Caco-2 (cell line): Measurements from ENCODE around the gene NPW. TPM values are rescaled to one million over a fixed set of nuclear protein-coding genes. Genes with fewer than 3 reads are reported as not detected.

Source experiments
- BruUV-seq: library from RNA; stranded (reverse); fragments of 400-500 nt; replicated peaks from 2 replicates; lab custom pipeline; 2021; lab: Mats Ljungman, UMichigan
- CTCF ChIA-PET: fragments of 300-600 bp; sonication (Branson Sonifier 250); formaldehyde crosslinking; loops from one replicate; lab custom pipeline; 2022; ENCODE audit warnings: antibody characterized with exemption; lab: Charles Lee
- POLR2A ChIA-PET: fragments of 300-600 bp; sonication (Branson Sonifier 250); formaldehyde crosslinking; loops from one replicate; lab custom pipeline; 2022; ENCODE audit warnings: antibody characterized with exemption; lab: Charles Lee
- DNase-seq, 2 experiments: peaks; one replicate each; pipeline versions ENCODE4 v3.0.0 to v3.0.0-alpha.2; 2020 to 2022
- H3K27me3 ChIP-seq: replicated peaks from 2 replicates; pipeline ENCODE4 v1.6.0; 2011; ENCODE audit warnings: low read length; ENCODE audit not compliant: control insufficient read depth, insufficient read depth
- H3K36me3 ChIP-seq: 2 replicates; pipeline ENCODE4 v1.5.1; 2011; ENCODE audit warnings: low read length; ENCODE audit not compliant: control insufficient read depth, insufficient read depth
- H3K4me1 ChIP-seq: fragments of 250-450 bp; sonication (Bioruptor Pico); 2 replicates; pipeline ENCODE4 v1.5.1; 2020; ENCODE audit warnings: mild to moderate bottlenecking
- H3K4me3 ChIP-seq: 2 replicates; pipeline ENCODE4 v1.5.1; 2011; ENCODE audit warnings: low read depth, mild to moderate bottlenecking, control low read depth, low read length
- H3K9me3 ChIP-seq: fragments of 250-450 bp; sonication (Bioruptor Pico); 2 replicates; pipeline ENCODE4 v1.5.1; 2020; ENCODE audit warnings: mild to moderate bottlenecking, moderate library complexity
- H3K27ac Mint-ChIP-seq: one replicate; pipeline ENCODE4 v1.8.0; 2022; ENCODE audit warnings: mixed read lengths; ENCODE audit not compliant: unreplicated experiment
- H3K27me3 Mint-ChIP-seq: one replicate; pipeline ENCODE4 v1.8.0; 2022; ENCODE audit warnings: mixed read lengths; ENCODE audit not compliant: insufficient read depth, unreplicated experiment
- H3K36me3 Mint-ChIP-seq: one replicate; pipeline ENCODE4 v1.8.0; 2022; ENCODE audit warnings: mild to moderate bottlenecking, mixed read lengths; ENCODE audit not compliant: insufficient read depth, unreplicated experiment
- H3K4me1 Mint-ChIP-seq: one replicate; pipeline ENCODE4 v1.8.0; 2022; ENCODE audit warnings: low read depth, mixed read lengths; ENCODE audit not compliant: unreplicated experiment
- H3K4me3 Mint-ChIP-seq: one replicate; pipeline ENCODE4 v1.8.0; 2022; ENCODE audit warnings: mild to moderate bottlenecking, moderate library complexity, mixed read lengths; ENCODE audit not compliant: unreplicated experiment
- H3K9me3 Mint-ChIP-seq: one replicate; pipeline ENCODE4 v1.8.0; 2022; ENCODE audit warnings: mixed read lengths; ENCODE audit not compliant: unreplicated experiment
- CTCF ChIP-seq, 2 experiments: fragments of 200-600 bp in 1 of 2; IDR thresholded peaks; 1 replicate in 1 of 2; 2 replicates in 1 of 2; pipeline versions ENCODE4 v1.5.1 to v1.8.0; 2011 to 2022; ENCODE audit warnings: antibody characterized with exemption in 1 of 2, control low read depth in 1 of 2, inconsistent platforms in 1 of 2, low read depth in 1 of 2, low read length in 1 of 2, mild to moderate bottlenecking in 1 of 2, moderate library complexity in 1 of 2; ENCODE audit not compliant: insufficient read depth in 1 of 2, severe bottlenecking in 1 of 2, unreplicated experiment in 1 of 2
- intact Hi-C: fragments of 100-400 bp; cut with micrococcal nuclease; formaldehyde crosslinking; loops from one replicate; pipeline ENCODE4 v1.10.0; 2022; ENCODE audit not compliant: unreplicated experiment
- total RNA-seq: library from RNA; stranded (reverse); gene quantifications from 2 replicates; pipeline ENCODE4 v1.2.3, GENCODE V29; 2022

The NPW gene
- total RNA-seq, 1 experiment from 2014 or later = 6.1 TPM

- BruUV-seq = no TSS peak
- no peak for TF ChIP-seq CTCF (IDR thresholded peaks at IDR 0.05; ENCODE audit: insufficient read depth in 1 of 2, low read depth in 1 of 2, low read length in 1 of 2, severe bottlenecking in 1 of 2, unreplicated experiment in 1 of 2)
- H3K4me1 ChIP-seq = no peaks in the 10 kb centered on the region
- H3K27ac Mint-ChIP-seq = no peak overlapping the region
- H3K4me3 ChIP-seq = no peak overlapping the region
- peaks cover 3% of the 10 kb centered on the region for H3K4me1 Mint-ChIP-seq
- H3K36me3 ChIP-seq = peaks cover 2% of the 10 kb centered on the region; the same call in 1 of the 2 replicates
- no peaks in the 10 kb centered on the region for H3K9me3 Mint-ChIP-seq
- POLR2A ChIA-PET = no interaction called here
- H3K27me3 ChIP-seq = no peaks in the 10 kb centered on the region
- no peaks in the 10 kb centered on the region for H3K9me3 ChIP-seq
- intact Hi-C loops = no loop called here
- H3K36me3 Mint-ChIP-seq = peaks cover 56% of the 10 kb centered on the region
- H3K4me3 Mint-ChIP-seq = no peak overlapping the region
- no peaks in the 10 kb centered on the region for H3K27me3 Mint-ChIP-seq
- no peak for DNase-seq
- CTCF ChIA-PET = no interaction called here
Observed at GRCh38 chr16:2001035-2001434, 18.6 kb upstream of the NPW start.

- intact Hi-C loops = no loop called here
- no peaks in the 10 kb centered on the region for H3K9me3 Mint-ChIP-seq
- Histone ChIP-seq H3K4me1 (no peaks in the 10 kb centered on the region), H3K4me3 (no peak overlapping the region), H3K27me3 (no peaks in the 10 kb centered on the region), H3K36me3 (peaks cover 2% of the 10 kb centered on the region), H3K9me3 (no peaks in the 10 kb centered on the region)
- no peaks in the 10 kb centered on the region for H3K27me3 Mint-ChIP-seq
- H3K4me3 Mint-ChIP-seq = no peak overlapping the region
- H3K4me1 Mint-ChIP-seq = peaks cover 5% of the 10 kb centered on the region
- ChIA-PET CTCF (no interaction called here), POLR2A (interaction anchor here (0.5 kb wide), 1 partner anchor 234 kb away, joined by 9 read pairs; no protein-coding TSS in a partner anchor)
- peaks cover 59% of the 10 kb centered on the region for H3K36me3 Mint-ChIP-seq
- TF ChIP-seq CTCF (IDR thresholded peaks at IDR 0.05; ENCODE audit: insufficient read depth in 1 of 2, low read depth in 1 of 2, low read length in 1 of 2, severe bottlenecking in 1 of 2, unreplicated experiment in 1 of 2) = no peak
- no TSS peak for BruUV-seq
- DNase-seq = no peak
- H3K27ac Mint-ChIP-seq = no peak overlapping the region
Observed at GRCh38 chr16:2001456-2002355, 17.9 kb upstream of the NPW start.

- Histone ChIP-seq H3K9me3 (no peaks in the 10 kb centered on the region), H3K4me3 (no peak overlapping the region), H3K27me3 (no peaks in the 10 kb centered on the region), H3K36me3 (peaks cover 2% of the 10 kb centered on the region), H3K4me1 (peaks cover 5% of the 10 kb centered on the region; the same call in 1 of the 2 replicates)
- H3K27ac Mint-ChIP-seq = no peak overlapping the region
- intact Hi-C loops = no loop called here
- H3K4me1 Mint-ChIP-seq = peaks cover 5% of the 10 kb centered on the region
- no TSS peak for BruUV-seq
- peaks cover 62% of the 10 kb centered on the region for H3K36me3 Mint-ChIP-seq
- no peak for TF ChIP-seq CTCF (IDR thresholded peaks at IDR 0.05; ENCODE audit: insufficient read depth in 1 of 2, low read depth in 1 of 2, low read length in 1 of 2, severe bottlenecking in 1 of 2, unreplicated experiment in 1 of 2)
- H3K4me3 Mint-ChIP-seq = no peak overlapping the region
- ChIA-PET CTCF (interaction anchor here (0.7 to 0.9 kb wide), 2 partner anchors 22 to 294 kb away, joined by 3 read pairs; partner anchors contain the start of gene NOXO1), POLR2A (interaction anchor here (0.5 kb wide), 1 partner anchor 233 kb away, joined by 9 read pairs; no protein-coding TSS in a partner anchor)
- H3K9me3 Mint-ChIP-seq = no peaks in the 10 kb centered on the region
- no peaks in the 10 kb centered on the region for H3K27me3 Mint-ChIP-seq
- DNase-seq = no peak
Observed at GRCh38 chr16:2002406-2003230, 17.0 kb upstream of the NPW start.
